ENCODE data around the gene PTS.

DNA sequence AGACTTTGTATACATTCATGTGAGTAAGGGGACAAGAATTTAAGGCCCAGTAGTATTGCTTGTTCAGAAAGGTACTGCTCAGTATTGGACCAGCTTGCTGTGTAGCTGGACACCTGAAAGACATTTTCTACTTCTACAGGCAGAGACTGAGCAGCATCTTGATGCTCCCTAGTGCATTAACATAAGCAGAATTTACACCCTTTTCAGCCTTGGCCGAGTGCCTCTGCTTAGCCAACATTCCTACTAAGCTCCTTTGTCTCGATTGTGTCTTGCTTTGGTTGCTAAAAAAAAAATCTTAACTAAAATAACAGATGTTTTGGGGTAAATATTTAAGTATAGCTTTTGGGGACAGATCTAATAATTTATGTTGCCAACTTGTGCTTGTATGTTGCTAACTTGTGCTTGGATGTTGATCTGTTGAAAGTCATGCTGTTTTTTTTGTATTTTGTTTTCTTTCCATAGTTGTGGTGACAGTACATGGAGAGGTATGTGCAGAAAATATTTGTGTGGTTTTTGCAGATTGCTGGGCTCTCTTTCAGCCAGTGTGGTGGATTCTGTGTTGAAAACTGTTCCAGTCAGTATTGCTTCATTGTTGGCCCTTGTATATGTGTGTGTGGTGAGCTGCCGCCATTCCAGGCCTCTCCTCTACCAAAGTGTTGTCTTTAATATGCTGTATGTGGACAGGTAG is 3.7 kb downstream of the PTS start:
- TF ChIP-seq, protein P1, sequence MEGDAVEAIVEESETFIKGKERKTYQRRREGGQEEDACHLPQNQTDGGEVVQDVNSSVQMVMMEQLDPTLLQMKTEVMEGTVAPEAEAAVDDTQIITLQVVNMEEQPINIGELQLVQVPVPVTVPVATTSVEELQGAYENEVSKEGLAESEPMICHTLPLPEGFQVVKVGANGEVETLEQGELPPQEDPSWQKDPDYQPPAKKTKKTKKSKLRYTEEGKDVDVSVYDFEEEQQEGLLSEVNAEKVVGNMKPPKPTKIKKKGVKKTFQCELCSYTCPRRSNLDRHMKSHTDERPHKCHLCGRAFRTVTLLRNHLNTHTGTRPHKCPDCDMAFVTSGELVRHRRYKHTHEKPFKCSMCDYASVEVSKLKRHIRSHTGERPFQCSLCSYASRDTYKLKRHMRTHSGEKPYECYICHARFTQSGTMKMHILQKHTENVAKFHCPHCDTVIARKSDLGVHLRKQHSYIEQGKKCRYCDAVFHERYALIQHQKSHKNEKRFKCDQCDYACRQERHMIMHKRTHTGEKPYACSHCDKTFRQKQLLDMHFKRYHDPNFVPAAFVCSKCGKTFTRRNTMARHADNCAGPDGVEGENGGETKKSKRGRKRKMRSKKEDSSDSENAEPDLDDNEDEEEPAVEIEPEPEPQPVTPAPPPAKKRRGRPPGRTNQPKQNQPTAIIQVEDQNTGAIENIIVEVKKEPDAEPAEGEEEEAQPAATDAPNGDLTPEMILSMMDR (IDR thresholded peaks at IDR 0.05 in 4 of 5, conservative IDR thresholded peaks at IDR 0.05 in 1 of 5), result no peak
- no peak for TF ChIP-seq POLR2A (IDR thresholded peaks at IDR 0.05)
